GM18526 (cell line): ENCODE measurements around the gene TNS1.

Source experiments
- POLR2A ChIP-seq: IDR thresholded peaks from 3 replicates; pipeline ENCODE4 v1.6.1; 2011; ENCODE audit not compliant: insufficient read length; ENCODE audit errors: extremely low read depth

TNS1 gene

GRCh38 chr2:217875138-217875537, 127.7 kb downstream of the TNS1 start:
- TF ChIP-seq POLR2A, result no peak

DNA sequence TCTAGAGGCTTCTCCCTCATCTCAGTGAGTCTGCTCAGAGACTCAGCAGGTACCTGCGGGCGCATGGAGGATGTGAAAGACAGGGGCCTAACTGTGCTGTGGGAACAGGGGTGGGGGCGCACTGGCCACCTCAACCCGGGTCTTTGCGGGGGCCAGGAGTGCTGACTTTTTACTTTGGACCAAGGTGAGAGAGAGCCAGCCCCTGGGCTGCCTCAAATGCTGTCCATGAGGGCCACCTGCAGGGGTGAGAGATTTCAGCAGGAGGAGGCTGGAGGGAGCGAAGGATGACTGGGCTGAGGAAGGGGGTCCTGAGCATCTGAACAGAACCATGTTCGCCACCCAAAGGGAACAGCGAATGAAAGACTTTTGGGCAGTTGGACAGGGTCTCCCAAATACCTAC, 129.4 kb downstream of the TNS1 start:
- TF ChIP-seq POLR2A, result no peak

- no peak for TF ChIP-seq POLR2A
Observed at GRCh38 chr2:217872319-217872718, 130.5 kb downstream of the TNS1 start.

GRCh38 chr2:217870528-217871011, 132.2 kb downstream of the TNS1 start:
- no peak for TF ChIP-seq POLR2A

GRCh38 chr2:217868911-217869334, 133.9 kb downstream of the TNS1 start:
- TF ChIP-seq POLR2A, result no peak

DNA sequence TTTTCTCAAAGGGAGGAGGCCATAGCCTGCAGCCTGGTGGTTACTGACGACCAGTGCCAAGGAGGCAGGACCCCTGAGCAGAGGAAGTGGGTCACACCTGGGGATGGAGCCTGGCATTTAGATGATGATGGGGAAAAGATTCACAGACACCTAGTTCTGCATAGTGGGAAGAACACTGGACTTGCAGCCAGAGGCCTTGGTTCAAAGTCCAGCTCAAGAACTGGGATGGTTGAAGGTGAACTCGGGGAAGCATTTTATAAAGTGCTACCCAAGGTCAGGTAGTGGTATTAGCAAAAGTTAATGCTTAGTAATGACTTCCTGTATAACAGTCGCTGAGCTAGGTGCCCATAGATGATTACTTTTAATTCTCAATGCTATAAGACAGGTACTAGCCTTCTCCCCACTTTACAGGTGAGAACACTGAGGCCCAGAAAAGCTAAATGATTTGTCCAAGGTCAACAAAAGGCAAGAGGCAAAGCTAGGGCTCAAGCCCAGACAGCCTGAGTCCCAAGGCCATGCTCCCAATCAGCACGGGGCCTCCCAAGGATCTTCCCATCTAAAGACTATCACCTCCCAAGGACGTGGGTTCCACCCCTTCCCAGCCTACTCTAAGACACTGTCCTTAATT, 134.4 kb downstream of the TNS1 start:
- no peak for TF ChIP-seq POLR2A

DNA sequence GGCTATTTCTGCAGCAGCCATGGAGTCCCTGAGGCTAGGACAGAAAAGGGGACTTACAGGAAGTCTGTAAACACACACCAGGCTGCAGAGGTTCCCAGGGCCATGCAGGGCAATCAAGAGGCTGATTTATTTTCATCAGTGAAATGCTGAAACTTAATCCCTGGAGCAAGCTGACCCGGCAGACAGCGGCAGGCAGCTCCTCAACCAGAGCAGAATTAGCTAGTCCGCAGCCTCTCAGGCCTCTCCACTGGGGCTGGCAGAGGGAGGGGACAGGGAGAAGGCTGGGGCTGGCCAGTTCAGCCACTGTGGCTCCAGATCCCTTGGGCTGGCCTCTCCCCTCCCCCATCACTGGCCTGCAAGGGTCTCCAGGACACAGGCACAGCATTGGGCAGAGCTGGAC, 136.3 kb downstream of the TNS1 start:
- no peak for TF ChIP-seq POLR2A

DNA sequence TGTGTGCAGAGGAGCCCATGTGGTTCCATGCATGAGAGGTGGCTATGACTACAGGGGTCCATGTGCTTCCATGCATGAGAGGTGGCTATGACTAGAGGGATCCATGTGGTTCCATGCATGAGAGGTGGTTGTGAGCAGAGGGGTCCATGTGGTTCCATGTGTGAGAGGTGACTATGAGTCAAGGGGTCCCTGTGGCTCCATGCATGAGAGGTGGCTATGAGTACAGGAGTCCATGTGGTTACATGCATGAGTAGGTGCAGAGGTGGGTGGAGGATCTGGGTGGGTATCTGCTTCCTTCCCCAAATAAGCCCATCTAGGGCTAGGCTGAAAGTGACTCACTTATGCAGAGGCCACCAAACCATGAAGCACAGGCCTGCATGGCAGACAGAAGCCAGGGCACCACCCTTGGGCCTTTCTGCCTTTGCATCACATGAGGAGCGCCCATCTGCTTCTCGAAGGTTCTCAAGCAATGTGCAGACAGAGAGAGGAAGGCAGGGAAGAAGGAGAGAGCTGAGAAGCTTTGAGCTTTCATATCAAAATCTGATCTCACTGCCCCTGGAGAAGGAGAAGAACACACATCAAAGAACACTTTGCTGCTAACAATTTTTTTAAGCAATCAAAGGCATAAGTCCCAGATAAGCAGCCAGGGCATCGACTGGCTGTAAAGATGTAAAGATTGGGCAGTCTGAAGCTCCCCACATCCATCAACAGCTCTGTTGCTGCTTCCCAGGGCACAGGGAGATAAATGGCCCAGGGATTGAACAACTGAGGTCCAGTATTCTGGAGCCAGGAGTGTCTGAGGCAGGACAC, 137.6 kb downstream of the TNS1 start:
- no peak for TF ChIP-seq POLR2A

DNA sequence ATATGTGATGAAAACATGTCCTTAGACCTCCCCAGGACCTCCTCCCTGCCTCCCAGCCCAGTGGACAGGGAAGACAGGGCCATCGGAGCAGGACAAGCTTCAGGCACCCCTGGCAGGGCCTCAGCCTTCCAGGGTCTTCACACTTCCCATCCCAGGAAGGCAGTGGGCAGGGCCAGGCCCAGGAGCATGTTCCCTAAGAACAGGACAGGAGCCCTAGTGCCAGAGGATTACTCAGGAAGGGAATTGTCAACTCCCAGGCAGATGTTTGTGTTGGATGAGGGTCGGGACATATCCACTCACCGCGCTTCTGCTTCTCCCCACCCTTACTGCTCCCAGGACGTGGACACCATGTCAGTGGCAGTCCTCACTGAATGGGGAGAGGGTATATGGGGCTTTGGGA, 138.9 kb downstream of the TNS1 start:
- no peak for TF ChIP-seq POLR2A

DNA sequence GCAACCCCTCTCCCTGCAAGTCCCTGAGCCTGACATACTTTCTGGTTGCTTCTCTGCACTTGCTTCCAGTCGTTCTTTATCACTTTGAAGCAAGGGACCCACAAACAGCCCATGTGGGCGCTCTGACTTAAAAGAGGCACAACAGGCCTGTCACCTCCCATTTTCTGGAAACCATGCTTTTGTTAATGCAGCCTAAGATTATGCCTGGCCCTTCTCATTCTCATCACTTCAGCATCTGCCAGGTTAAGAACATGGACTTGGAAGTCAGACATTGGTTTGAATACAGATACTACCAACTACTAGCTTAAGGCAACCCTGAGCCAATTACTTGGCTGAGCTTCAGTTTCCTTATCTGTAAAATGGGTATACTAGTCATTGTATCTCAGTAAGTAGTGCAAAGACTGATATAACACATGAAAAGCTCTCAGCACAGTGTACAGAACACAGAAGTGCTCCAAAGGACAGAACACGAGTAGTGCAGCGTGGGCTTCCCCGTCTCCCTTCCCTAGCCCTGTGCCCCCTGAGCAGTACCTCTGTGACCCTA, 141.4 kb downstream of the TNS1 start:
- TF ChIP-seq POLR2A, result no peak

DNA sequence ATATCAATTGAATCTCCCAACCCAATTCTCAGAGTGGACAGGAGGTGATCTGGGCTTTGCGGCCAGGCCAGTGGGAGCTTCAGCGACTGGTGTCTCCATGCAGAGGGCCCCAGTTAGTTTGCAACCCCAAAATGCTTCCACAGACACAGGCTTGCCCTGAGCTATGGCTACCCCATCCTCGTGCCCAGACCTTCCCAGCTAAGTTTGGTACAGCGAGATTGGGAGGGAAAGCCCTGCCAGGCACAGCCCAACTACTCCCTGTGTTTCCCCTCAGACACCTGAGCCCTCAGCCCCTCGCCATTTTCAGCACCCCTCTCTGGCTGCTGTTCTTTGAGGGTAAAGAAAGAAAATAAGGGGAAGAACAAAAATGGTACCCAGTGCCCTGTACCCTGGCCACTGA, 142.9 kb downstream of the TNS1 start:
- no peak for TF ChIP-seq POLR2A

- no peak for TF ChIP-seq POLR2A
Observed at GRCh38 chr2:217858519-217859491, 144.0 kb downstream of the TNS1 start.

DNA sequence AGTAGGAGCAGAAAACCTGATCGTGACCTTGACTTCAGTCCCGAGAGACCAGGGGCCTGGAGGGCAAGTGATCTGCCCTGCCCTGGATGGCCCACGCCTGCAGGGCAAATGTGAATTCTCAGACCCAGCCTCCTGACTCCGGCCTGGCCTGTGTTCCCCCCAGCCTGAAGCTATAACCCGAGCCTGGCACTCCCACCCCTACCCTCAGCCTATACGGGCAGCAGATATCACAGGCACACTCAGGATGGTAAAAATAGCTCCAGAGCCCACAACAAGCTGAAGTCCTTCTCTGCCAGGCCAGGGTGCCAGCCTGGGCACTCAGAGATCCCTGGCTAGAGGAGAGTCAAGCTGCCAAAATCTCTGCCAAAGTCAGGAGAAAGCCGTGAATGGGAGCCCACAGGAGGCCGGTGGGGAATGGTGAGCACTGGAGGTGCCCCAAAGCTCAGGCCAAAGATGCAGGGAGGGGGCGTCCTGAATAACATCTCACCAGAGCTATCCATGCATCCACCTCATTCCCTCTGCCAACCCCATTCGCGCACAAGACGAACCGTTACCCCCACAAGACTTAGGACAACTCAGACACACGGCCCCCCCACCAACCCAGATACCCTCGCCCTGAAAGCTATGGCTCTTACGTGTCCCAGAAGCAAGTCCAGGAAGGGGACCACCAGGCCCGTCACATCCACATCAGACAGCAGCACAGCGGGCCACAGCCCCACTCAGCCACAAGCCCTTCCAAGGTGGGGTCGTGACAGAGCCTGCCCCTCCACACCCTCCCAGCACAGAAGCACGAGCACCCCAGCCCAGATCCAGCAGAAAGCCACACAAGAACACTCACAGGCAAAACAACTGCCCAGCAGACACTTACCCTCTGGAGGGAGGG, 144.9 kb downstream of the TNS1 start:
- no peak for TF ChIP-seq POLR2A

GRCh38 chr2:217856871-217857270, 145.9 kb downstream of the TNS1 start:
- TF ChIP-seq POLR2A, result no peak

DNA sequence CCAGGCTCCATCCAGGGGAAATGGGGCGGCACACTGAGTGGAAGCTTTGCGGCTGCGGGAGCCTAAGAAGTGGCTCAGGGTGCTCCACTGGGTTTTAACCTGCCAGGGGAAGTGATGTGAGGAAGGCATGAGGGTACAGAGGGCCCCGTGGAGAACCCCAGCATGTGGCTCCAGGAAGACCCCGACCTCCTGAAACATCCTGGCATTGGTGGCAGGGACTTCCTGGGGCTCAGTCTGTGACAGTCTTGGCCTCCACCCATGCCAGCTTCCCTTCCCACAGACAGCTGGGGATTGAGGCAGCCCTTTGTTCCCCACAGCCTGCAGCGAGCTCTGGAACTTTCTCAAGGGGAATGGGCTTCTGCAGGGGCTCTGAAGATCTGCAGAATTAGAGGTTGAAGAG, 146.6 kb downstream of the TNS1 start:
- no peak for TF ChIP-seq POLR2A
